ENCODE measurements around the gene RPS6KA5.

RPS6KA5 gene

DNA sequence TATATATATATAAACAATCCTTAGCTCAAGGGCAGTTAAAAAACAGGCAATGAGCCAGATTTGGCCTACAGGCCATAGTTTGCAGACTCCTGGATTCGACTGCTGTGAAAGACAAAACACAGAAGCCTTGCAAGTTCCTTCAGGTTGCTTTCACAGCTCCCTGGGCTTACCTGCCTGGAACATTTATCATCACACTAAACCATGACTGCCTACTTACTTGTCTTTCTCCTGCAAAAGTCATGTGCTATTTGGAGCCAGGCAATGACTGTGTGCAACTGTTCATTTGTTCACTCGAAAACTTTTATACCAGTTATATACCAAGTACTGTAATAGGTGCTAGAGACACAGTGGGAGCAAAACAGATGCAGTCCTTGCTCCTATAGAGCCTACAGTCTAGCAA, 2.2 kb upstream of the RPS6KA5 start:
- no peak overlapping the region for H3K27ac ChIP-seq
- H3K27me3 ChIP-seq (replicated peaks): no peaks in the 10 kb centered on the region
- H3K36me3 ChIP-seq (replicated peaks): no peaks in the 10 kb centered on the region
- in situ Hi-C loops (cut with HindIII; ENCODE audit: low pct_ligation_motif_present, low sequenced_read_pairs): no loop called here
- TF ChIP-seq, protein P1, sequence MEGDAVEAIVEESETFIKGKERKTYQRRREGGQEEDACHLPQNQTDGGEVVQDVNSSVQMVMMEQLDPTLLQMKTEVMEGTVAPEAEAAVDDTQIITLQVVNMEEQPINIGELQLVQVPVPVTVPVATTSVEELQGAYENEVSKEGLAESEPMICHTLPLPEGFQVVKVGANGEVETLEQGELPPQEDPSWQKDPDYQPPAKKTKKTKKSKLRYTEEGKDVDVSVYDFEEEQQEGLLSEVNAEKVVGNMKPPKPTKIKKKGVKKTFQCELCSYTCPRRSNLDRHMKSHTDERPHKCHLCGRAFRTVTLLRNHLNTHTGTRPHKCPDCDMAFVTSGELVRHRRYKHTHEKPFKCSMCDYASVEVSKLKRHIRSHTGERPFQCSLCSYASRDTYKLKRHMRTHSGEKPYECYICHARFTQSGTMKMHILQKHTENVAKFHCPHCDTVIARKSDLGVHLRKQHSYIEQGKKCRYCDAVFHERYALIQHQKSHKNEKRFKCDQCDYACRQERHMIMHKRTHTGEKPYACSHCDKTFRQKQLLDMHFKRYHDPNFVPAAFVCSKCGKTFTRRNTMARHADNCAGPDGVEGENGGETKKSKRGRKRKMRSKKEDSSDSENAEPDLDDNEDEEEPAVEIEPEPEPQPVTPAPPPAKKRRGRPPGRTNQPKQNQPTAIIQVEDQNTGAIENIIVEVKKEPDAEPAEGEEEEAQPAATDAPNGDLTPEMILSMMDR (IDR thresholded peaks at IDR 0.05; ENCODE audit: low read depth, low read length, missing control alignments): no peak
- no peak for DNase-seq
- H3K4me3 ChIP-seq (ENCODE audit: low read depth, low read length): no peak overlapping the region

DNA sequence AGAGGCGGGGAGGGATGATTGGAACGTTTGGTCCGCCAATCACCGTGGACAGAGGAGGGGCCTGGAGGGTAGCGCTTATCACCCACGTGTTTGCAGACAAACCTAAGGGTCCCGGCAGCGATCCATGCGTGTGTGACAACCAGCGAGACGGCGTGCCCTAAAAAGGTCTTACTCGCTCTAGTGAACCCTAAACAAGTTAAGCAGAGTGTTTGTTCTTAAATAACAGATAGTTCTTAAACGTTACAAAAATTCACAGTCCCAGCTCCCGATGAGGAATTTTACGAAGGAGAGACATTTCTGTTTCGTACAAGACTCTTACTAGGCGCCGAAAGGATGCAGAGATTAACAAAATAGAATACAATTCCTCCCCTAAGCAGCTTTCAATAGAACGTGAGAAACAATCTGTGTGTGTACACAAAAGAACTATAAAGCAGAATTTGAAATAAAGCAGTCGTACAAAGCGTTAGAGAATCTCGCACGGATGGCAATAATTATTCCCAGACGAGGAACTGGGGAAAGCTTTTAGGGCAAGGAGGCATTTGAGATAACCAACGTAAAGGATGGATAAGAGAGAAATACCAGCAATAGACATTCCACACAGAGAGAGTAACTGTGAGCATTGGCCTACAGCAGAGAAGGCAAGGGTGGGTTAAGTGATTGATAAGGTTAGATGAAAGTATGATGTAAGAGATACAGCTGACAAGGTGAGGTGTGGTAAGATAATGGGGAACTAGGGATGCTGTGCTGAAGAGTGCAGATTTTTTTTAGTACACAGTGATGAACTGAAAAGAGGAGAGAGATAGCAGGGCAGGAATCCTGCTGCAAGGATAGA, 831 bp upstream of the RPS6KA5 start:
- H3K27ac ChIP-seq: peak overlapping the region; percentile 23
- no peaks in the 10 kb centered on the region for H3K36me3 ChIP-seq (replicated peaks)
- no peak for DNase-seq
- in situ Hi-C loops (cut with HindIII; ENCODE audit: low pct_ligation_motif_present, low sequenced_read_pairs): no loop called here
- H3K4me3 ChIP-seq (ENCODE audit: low read depth, low read length): peak overlapping the region; percentile 64
- H3K27me3 ChIP-seq (replicated peaks): no peaks in the 10 kb centered on the region
- TF ChIP-seq, protein P1 (IDR thresholded peaks at IDR 0.05; ENCODE audit: low read depth, low read length, missing control alignments): no peak

DNA sequence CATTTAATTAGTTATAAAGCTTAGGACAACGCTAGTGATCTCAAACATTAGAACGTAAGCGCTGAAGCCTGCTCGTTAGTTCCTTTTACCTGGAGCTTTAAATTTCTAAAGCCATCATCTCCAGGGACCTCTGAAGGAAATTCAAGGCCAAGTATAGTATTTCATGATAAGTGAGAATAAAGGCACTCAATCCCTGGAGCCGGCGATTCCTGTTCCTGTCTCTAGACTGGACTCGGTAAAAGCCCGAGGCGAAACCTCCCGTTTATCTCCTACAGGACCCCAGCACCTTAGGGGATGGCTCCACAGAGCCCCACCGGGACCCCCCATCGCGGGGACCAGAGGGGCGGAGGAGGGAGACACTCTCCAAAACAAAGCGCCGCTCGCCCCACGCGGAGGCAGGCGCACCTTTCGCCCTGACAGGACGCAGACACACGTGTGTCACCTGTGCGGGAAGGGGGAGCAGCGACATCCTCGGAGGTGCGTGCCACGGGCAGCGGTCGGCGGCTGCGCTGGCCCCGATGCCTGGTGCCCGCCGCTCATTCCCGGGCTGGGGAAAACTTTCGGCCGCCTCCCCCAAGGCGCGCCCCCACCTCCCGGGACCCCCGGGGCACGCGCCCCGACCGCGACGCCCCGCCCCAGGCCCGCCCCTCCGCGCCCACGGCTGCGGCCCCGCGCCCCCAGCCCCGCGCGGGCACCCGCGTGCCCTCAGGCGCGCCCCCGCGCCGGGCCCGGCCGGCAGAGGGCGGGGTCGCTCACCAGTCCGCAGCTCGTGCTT, 678 bp downstream of the RPS6KA5 start:
- Histone ChIP-seq H3K27me3 (replicated peaks) (no peaks in the 10 kb centered on the region), H3K36me3 (replicated peaks) (no peaks in the 10 kb centered on the region), H3K27ac (peak overlapping the region; percentile 85), H3K4me3 (ENCODE audit: low read depth, low read length) (peak overlapping the region; percentile 76)
- TF ChIP-seq, protein P1 (IDR thresholded peaks at IDR 0.05; ENCODE audit: low read depth, low read length, missing control alignments): no peak
- in situ Hi-C loops (cut with HindIII; ENCODE audit: low pct_ligation_motif_present, low sequenced_read_pairs): no loop called here
- DNase-seq: peak; percentile 1

DNA sequence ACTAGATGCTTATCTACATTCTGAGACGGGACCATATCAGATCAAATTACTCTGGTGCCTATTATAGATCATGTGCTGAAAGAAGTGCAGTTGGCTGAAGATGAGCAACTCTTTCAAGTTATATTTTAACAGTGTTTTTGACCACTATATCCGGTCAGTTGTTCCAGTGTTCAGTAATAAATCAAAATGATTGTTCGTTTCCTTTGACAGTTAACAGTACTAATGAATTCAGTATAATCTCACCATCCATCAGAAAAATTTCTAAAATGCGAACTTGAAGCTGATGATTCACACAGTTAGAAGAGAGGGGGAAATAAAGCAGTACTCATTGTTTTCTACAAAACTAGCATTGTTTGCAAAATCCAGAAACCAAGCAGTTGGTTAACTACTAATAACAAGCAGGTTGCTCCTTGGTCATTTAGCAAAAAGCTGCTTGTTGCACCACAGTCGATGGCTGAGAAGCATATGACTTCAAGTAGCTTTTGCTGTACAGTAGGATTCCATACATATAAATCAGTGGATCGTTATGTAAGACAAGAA, 2.3 kb downstream of the RPS6KA5 start:
- DNase-seq: no peak
- in situ Hi-C loops (cut with HindIII; ENCODE audit: low pct_ligation_motif_present, low sequenced_read_pairs): no loop called here

DNA sequence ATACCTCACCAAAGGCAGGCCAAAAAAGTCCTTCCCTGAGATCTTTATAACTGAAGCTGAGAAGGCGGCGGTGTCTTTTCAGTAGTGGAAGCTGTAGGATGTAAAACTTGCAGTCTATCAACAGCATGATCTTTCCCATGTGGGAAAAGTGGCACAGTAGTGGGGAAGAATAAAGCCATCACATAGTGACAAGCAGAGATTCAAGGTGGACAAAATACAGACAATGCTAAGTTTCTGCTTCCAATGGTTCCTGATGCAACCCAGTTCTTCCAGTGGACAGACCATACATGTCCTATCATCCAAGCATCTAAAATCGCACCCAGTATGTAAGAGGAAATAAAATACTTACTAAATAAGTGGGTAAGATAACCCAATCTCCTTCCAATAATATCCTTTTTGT, 4.1 kb downstream of the RPS6KA5 start:
- Histone ChIP-seq H3K27me3 (replicated peaks) (no peaks in the 10 kb centered on the region), H3K4me3 (ENCODE audit: low read depth, low read length) (no peak overlapping the region), H3K27ac (no peak overlapping the region), H3K36me3 (replicated peaks) (no peaks in the 10 kb centered on the region)
- TF ChIP-seq, protein P1 (IDR thresholded peaks at IDR 0.05; ENCODE audit: low read depth, low read length, missing control alignments): no peak
- no peak for DNase-seq
- in situ Hi-C loops (cut with HindIII; ENCODE audit: low pct_ligation_motif_present, low sequenced_read_pairs): no loop called here

More for the DNA sequence above, 2.3 kb downstream of the RPS6KA5 start:
- TF ChIP-seq, protein P1 (IDR thresholded peaks at IDR 0.05; ENCODE audit: low read depth, low read length, missing control alignments): no peak
- no peaks in the 10 kb centered on the region for H3K36me3 ChIP-seq (replicated peaks)
- H3K27me3 ChIP-seq (replicated peaks): no peaks in the 10 kb centered on the region
- H3K27ac ChIP-seq: no peak overlapping the region
- H3K4me3 ChIP-seq (ENCODE audit: low read depth, low read length): no peak overlapping the region

Measured in brain microvascular endothelial cell (primary cell).